GM12891 (cell line): ENCODE data around the gene EFNA4.

Experiments used
- POLR2A ChIP-seq: IDR thresholded peaks from 2 replicates; pipeline ENCODE4 v1.6.1; 2011; ENCODE audit warnings: low read depth, low read length, control low read depth
- POLR2AphosphoS5 ChIP-seq: IDR thresholded peaks from 2 replicates; pipeline ENCODE4 v1.6.1; 2011; ENCODE audit warnings: low read depth, low read length, control low read depth
- SPI1 ChIP-seq: IDR thresholded peaks from 2 replicates; pipeline ENCODE4 v1.6.1; 2011; ENCODE audit warnings: low read depth, low read length, control low read depth

DNA sequence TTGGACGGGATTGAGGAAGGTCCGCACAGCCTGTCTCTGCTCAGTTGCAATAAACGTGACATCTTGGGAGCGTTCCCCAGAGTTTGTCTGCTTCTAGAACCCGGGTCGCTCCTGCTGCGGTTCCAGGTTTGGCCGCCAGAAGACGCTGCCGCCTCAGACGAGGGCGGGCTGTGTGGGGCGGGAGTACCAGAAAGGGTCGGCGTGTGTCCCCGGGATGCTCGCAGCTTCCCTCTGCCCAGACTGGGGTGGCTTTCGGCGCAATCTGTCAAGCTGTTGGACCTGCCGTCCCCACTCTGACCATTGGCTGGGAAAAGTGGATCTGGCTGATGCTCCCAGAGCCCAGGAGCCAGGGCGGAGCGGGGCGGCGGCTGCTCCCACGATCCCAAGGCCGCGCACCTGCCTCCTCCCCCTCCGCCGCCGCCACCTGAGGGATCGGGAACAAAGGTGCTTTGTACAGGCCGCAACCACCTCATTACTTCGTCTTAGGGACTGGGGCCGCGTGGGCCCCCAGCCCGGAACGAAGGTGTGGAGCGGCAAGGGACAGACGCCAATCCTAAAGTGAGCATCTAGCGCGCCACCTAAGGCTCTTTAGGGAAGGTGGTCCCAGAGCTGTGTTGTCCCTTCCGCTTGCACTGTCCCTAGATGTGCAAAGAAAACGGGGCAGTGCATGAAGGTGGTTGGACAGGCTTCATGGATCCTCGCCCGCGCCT lies 683 bp upstream of the EFNA4 start:
- TF ChIP-seq POLR2A (no peak), POLR2AphosphoS5 (no peak), SPI1 (no peak)
